Measurements from ENCODE around the gene RBM18. TPM values are rescaled to one million over a fixed set of nuclear protein-coding genes. Genes with fewer than 3 reads are reported as not detected.

RBM18 gene
- total RNA-seq, 1 donor from 2014 or later = 17.5 TPM

- Histone ChIP-seq H3K27me3 (peaks cover 90% of the 10 kb centered on the region), H3K9me3 (no peaks in the 10 kb centered on the region), H3K27ac (no peak overlapping the region), H3K4me1 (peaks cover 17% of the 10 kb centered on the region), H3K4me3 (no peak overlapping the region), H3K36me3 (no peaks in the 10 kb centered on the region)
- DNase-seq (no peak), ATAC-seq (no peak)
- TF ChIP-seq CTCF (IDR thresholded peaks at IDR 0.05) = no peak
- intact Hi-C loops (cut with DNase I) = no loop called here
Measured at GRCh38 chr9:122221183-122221811, 43.3 kb downstream of the RBM18 start.

GRCh38 chr9:122220673-122221182 is 43.9 kb downstream of the RBM18 start:
- Histone ChIP-seq H3K36me3 (no peaks in the 10 kb centered on the region), H3K27me3 (peaks cover 90% of the 10 kb centered on the region), H3K4me1 (peaks cover 17% of the 10 kb centered on the region), H3K4me3 (no peak overlapping the region), H3K27ac (no peak overlapping the region), H3K9me3 (no peaks in the 10 kb centered on the region)
- TF ChIP-seq CTCF (IDR thresholded peaks at IDR 0.05) = no peak
- DNase-seq (no peak), ATAC-seq (no peak)
- intact Hi-C loops (cut with DNase I) = no loop called here

- intact Hi-C loops (cut with DNase I) = no loop called here
- no peak for ATAC-seq
Measured at GRCh38 chr9:122219856-122220672, 44.6 kb downstream of the RBM18 start.

GRCh38 chr9:122218935-122219855 is 45.4 kb downstream of the RBM18 start:
- no peak for TF ChIP-seq CTCF (IDR thresholded peaks at IDR 0.05)
- Histone ChIP-seq H3K9me3 (no peaks in the 10 kb centered on the region), H3K4me1 (peaks cover 17% of the 10 kb centered on the region), H3K27me3 (peaks cover 91% of the 10 kb centered on the region), H3K27ac (no peak overlapping the region), H3K4me3 (no peak overlapping the region), H3K36me3 (no peaks in the 10 kb centered on the region)
- no peak for ATAC-seq
- intact Hi-C loops (cut with DNase I) = no loop called here
- no peak for DNase-seq

More at GRCh38 chr9:122219856-122220672, 44.6 kb downstream of the RBM18 start:
- Histone ChIP-seq H3K9me3 (no peaks in the 10 kb centered on the region), H3K27ac (no peak overlapping the region), H3K36me3 (no peaks in the 10 kb centered on the region), H3K4me1 (peaks cover 17% of the 10 kb centered on the region), H3K27me3 (peaks cover 90% of the 10 kb centered on the region), H3K4me3 (no peak overlapping the region)
- TF ChIP-seq CTCF (IDR thresholded peaks at IDR 0.05) = no peak
- no peak for DNase-seq

Measured in upper lobe of right lung (tissue), 1 donor.